ENCODE results near the gene BANK1. TPM values are rescaled to one million over a fixed set of nuclear protein-coding genes. Genes with fewer than 3 reads are reported as not detected.

BANK1 gene
- total and polyA plus RNA-seq, 2 of the 4 experiments (the other 2 are of a cell fraction) = under 0.01 to 0.51 TPM

GRCh38 chr4:102105983-102106382 is 315.5 kb downstream of the BANK1 start:
- H3K56ac ChIP-seq (ENCODE audit: extremely low read depth, insufficient read depth, low read length) = no peak overlapping the region
- no peak overlapping the region for H3K4me2 ChIP-seq (ENCODE audit: low read depth, low read length)
- H3K27me3 ChIP-seq (ENCODE audit: control insufficient read depth, insufficient read depth, low read length) = no peaks in the 10 kb centered on the region
- H3K4me1 ChIP-seq (ENCODE audit: control insufficient read depth, insufficient read depth, low read length) = no peaks in the 10 kb centered on the region
- no peaks in the 10 kb centered on the region for H3K9me1 ChIP-seq (ENCODE audit: insufficient read depth, low read length)
- no peaks in the 10 kb centered on the region for H3K79me1 ChIP-seq (ENCODE audit: low read depth in 1 of 2, low read length in 2 of 2)
- H4K91ac ChIP-seq (ENCODE audit: insufficient read depth, low read depth, low read length) = no peak overlapping the region
- no CpG with 5 or more reads among the region's 1 CpG for WGBS, 2 experiments (ENCODE audit: extremely low coverage in 2 of 2, insufficient read length in 1 of 2)
- dilution Hi-C loops (cut with HindIII; ENCODE audit: low sequenced_read_pairs, unreplicated experiment) (no loop called here), intact Hi-C loops (cut with micrococcal nuclease) (no loop called here), in situ Hi-C loops (cut with MboI; ENCODE audit: low sequenced_read_pairs) (no loop called here)
- H4K20me1 ChIP-seq (ENCODE audit: insufficient read depth, low read length) = no peaks in the 10 kb centered on the region
- H3K27ac ChIP-seq (ENCODE audit: insufficient read depth, low read length) = no peak overlapping the region
- no peak overlapping the region for H2BK5ac ChIP-seq (ENCODE audit: low read depth, low read length, poor library complexity, severe bottlenecking)
- no peak overlapping the region for H2AK5ac ChIP-seq (ENCODE audit: low read depth, low read length)
- H4K8ac ChIP-seq (ENCODE audit: low read depth in 2 of 2, low read length in 2 of 2) = no peak overlapping the region
- H2AFZ ChIP-seq (replicated peaks; ENCODE audit: low read length, poor library complexity) = no peak overlapping the region
- no peaks in the 10 kb centered on the region for H3K36me3 ChIP-seq (ENCODE audit: control insufficient read depth, insufficient read depth, low read length)
- H4K5ac ChIP-seq (ENCODE audit: low read depth, low read length) = no peak overlapping the region
- TF ChIP-seq MXI1 (IDR thresholded peaks at IDR 0.05; ENCODE audit: borderline replicate concordance, low read depth, low read length) (no peak), RCOR1 (IDR thresholded peaks at IDR 0.05; ENCODE audit: insufficient replicate concordance, low read length) (no peak)
- H3K4ac ChIP-seq (ENCODE audit: low read depth, low read length) = no peak overlapping the region
- H3K4me3 ChIP-seq (ENCODE audit: insufficient read depth, low read depth, low read length) = no peak overlapping the region
- no peak overlapping the region for H3K23ac ChIP-seq (ENCODE audit: low read depth, low read length)
- no peak overlapping the region for H2AK9ac ChIP-seq (replicated peaks; ENCODE audit: low read depth, low read length, poor library complexity)
- H2BK15ac ChIP-seq (ENCODE audit: low read depth, low read length) = no peak overlapping the region
- CTCF ChIA-PET = no interaction called here
- H3K18ac ChIP-seq (ENCODE audit: low read depth, low read length) = no peak overlapping the region
- BruUV-seq (replicated peaks) = no TSS peak
- H3K14ac ChIP-seq (replicated peaks; ENCODE audit: low read depth, low read length) = no peak overlapping the region
- ATAC-seq (ENCODE audit: low read depth) (no peak), DNase-seq (no peak)
- POLR2A ChIA-PET (ENCODE audit: unreplicated experiment) = no interaction called here
- H2BK20ac ChIP-seq (ENCODE audit: low read depth, low read length) = no peak overlapping the region
- H3K9ac ChIP-seq (ENCODE audit: low read depth, low read length) = no peak overlapping the region
- peaks cover 5% of the 10 kb centered on the region; the same call in 1 of the 2 replicates for H3K9me3 ChIP-seq (ENCODE audit: control insufficient read depth, insufficient read depth, low read length)
- no peak overlapping the region for H2BK120ac ChIP-seq (ENCODE audit: low read depth, low read length)
